ENCODE measurements around the gene DOCK4.

Gene DOCK4

GRCh38 chr7:112113913-112114575 lies 92.2 kb downstream of the DOCK4 start:
- Histone ChIP-seq H3K36me3 (ENCODE audit: low read length) (no peaks in the 10 kb centered on the region), H3K9ac (ENCODE audit: low read length) (no peak overlapping the region)
- TF ChIP-seq CTCF (IDR thresholded peaks at IDR 0.05; ENCODE audit: insufficient read depth, low read length, poor library complexity, severe bottlenecking) (no peak), EZH2phosphoT487 (conservative IDR thresholded peaks at IDR 0.05; ENCODE audit: low read length) (no peak)

GRCh38 chr7:112112822-112113255 lies 93.4 kb downstream of the DOCK4 start:
- Histone ChIP-seq H3K9me3 (ENCODE audit: insufficient read depth, low read length) (no peaks in the 10 kb centered on the region), H3K36me3 (ENCODE audit: low read length) (no peaks in the 10 kb centered on the region), H3K4me2 (ENCODE audit: low read depth, low read length, poor library complexity, severe bottlenecking) (no peak overlapping the region), H3F3A (ENCODE audit: insufficient read depth) (no peaks in the 10 kb centered on the region), H3K9me2 (replicated peaks; ENCODE audit: insufficient read depth, low read length) (no peaks in the 10 kb centered on the region), H3K9ac (ENCODE audit: low read length) (no peak overlapping the region), H3K27ac (ENCODE audit: low read depth, low read length) (no peak overlapping the region), H3K27me3 (ENCODE audit: low read length) (no peaks in the 10 kb centered on the region), H2AFZ (ENCODE audit: low read depth, low read length, severe bottlenecking) (no peak overlapping the region), H4K20me1 (ENCODE audit: low read depth, low read length) (no peaks in the 10 kb centered on the region), H3K4me3 (ENCODE audit: insufficient read depth, low read length, poor library complexity, severe bottlenecking) (no peak overlapping the region), H3K79me2 (ENCODE audit: insufficient read depth, low read length) (no peaks in the 10 kb centered on the region)
- no peak for TF ChIP-seq EZH2phosphoT487 (conservative IDR thresholded peaks at IDR 0.05; ENCODE audit: low read length)

More at GRCh38 chr7:112113913-112114575, 92.2 kb downstream of the DOCK4 start:
- Histone ChIP-seq H3K79me2 (ENCODE audit: insufficient read depth, low read length) (no peaks in the 10 kb centered on the region), H4K20me1 (ENCODE audit: low read depth, low read length) (no peaks in the 10 kb centered on the region), H3F3A (ENCODE audit: insufficient read depth) (no peaks in the 10 kb centered on the region), H3K4me3 (ENCODE audit: insufficient read depth, low read length, poor library complexity, severe bottlenecking) (no peak overlapping the region), H3K9me2 (replicated peaks; ENCODE audit: insufficient read depth, low read length) (no peaks in the 10 kb centered on the region), H3K9me3 (ENCODE audit: insufficient read depth, low read length) (no peaks in the 10 kb centered on the region), H2AFZ (ENCODE audit: low read depth, low read length, severe bottlenecking) (no peak overlapping the region), H3K27ac (ENCODE audit: low read depth, low read length) (no peak overlapping the region), H3K4me2 (ENCODE audit: low read depth, low read length, poor library complexity, severe bottlenecking) (no peak overlapping the region), H3K27me3 (ENCODE audit: low read length) (no peaks in the 10 kb centered on the region)

- H3K79me2 ChIP-seq (ENCODE audit: insufficient read depth, low read length) = no peaks in the 10 kb centered on the region
- H3K4me3 ChIP-seq (ENCODE audit: insufficient read depth, low read length, poor library complexity, severe bottlenecking) = no peak overlapping the region
- H3K9ac ChIP-seq (ENCODE audit: low read length) = no peak overlapping the region
- no peaks in the 10 kb centered on the region for H3F3A ChIP-seq (ENCODE audit: insufficient read depth)
- H3K9me3 ChIP-seq (ENCODE audit: insufficient read depth, low read length) = no peaks in the 10 kb centered on the region
- no peaks in the 10 kb centered on the region for H3K9me2 ChIP-seq (replicated peaks; ENCODE audit: insufficient read depth, low read length)
- no peak overlapping the region for H3K4me2 ChIP-seq (ENCODE audit: low read depth, low read length, poor library complexity, severe bottlenecking)
- no peaks in the 10 kb centered on the region for H4K20me1 ChIP-seq (ENCODE audit: low read depth, low read length)
- TF ChIP-seq CTCF (IDR thresholded peaks at IDR 0.05; ENCODE audit: insufficient read depth, low read length, poor library complexity, severe bottlenecking) = no peak
- no peak for TF ChIP-seq EZH2phosphoT487 (conservative IDR thresholded peaks at IDR 0.05; ENCODE audit: low read length)
- H3K27me3 ChIP-seq (ENCODE audit: low read length) = no peaks in the 10 kb centered on the region
- H2AFZ ChIP-seq (ENCODE audit: low read depth, low read length, severe bottlenecking) = no peak overlapping the region
- H3K36me3 ChIP-seq (ENCODE audit: low read length) = no peaks in the 10 kb centered on the region
- no peak overlapping the region for H3K27ac ChIP-seq (ENCODE audit: low read depth, low read length)
These were observed 95.5 kb downstream of the DOCK4 start for GRCh38 chr7:112110651-112111050.

GRCh38 chr7:112110175-112110574 lies 96.0 kb downstream of the DOCK4 start:
- H3K4me2 ChIP-seq (ENCODE audit: low read depth, low read length, poor library complexity, severe bottlenecking) = no peak overlapping the region
- no peaks in the 10 kb centered on the region for H3K9me2 ChIP-seq (replicated peaks; ENCODE audit: insufficient read depth, low read length)
- H3K79me2 ChIP-seq (ENCODE audit: insufficient read depth, low read length) = no peaks in the 10 kb centered on the region
- H4K20me1 ChIP-seq (ENCODE audit: low read depth, low read length) = no peaks in the 10 kb centered on the region
- TF ChIP-seq CTCF (IDR thresholded peaks at IDR 0.05; ENCODE audit: insufficient read depth, low read length, poor library complexity, severe bottlenecking) (no peak), EZH2phosphoT487 (conservative IDR thresholded peaks at IDR 0.05; ENCODE audit: low read length) (no peak)
- no peak overlapping the region for H3K9ac ChIP-seq (ENCODE audit: low read length)
- no peaks in the 10 kb centered on the region for H3K9me3 ChIP-seq (ENCODE audit: insufficient read depth, low read length)
- no peaks in the 10 kb centered on the region for H3K27me3 ChIP-seq (ENCODE audit: low read length)
- H3K27ac ChIP-seq (ENCODE audit: low read depth, low read length) = no peak overlapping the region
- H3F3A ChIP-seq (ENCODE audit: insufficient read depth) = no peaks in the 10 kb centered on the region
- no peaks in the 10 kb centered on the region for H3K36me3 ChIP-seq (ENCODE audit: low read length)
- H3K4me3 ChIP-seq (ENCODE audit: insufficient read depth, low read length, poor library complexity, severe bottlenecking) = no peak overlapping the region
- no peak overlapping the region for H2AFZ ChIP-seq (ENCODE audit: low read depth, low read length, severe bottlenecking)
